ENCODE measurements around the gene SERPINA10. TPM values are rescaled to one million over a fixed set of nuclear protein-coding genes. Genes with fewer than 3 reads are reported as not detected.
"Not testable (repeated sequence)": the region's sequence is repeated elsewhere in the genome, so short reads cannot be mapped to it uniquely, and the experiment has no call there.

SERPINA10 gene
- polyA plus RNA-seq, 4 donors: 0.19 to 0.29 (median 0.25) TPM

GRCh38 chr14:94288610-94289465, 4.2 kb downstream of the SERPINA10 start:
- DNase-seq (ENCODE audit: low read depth in 4 of 4, low spot score in 3 of 4): no peak

DNA sequence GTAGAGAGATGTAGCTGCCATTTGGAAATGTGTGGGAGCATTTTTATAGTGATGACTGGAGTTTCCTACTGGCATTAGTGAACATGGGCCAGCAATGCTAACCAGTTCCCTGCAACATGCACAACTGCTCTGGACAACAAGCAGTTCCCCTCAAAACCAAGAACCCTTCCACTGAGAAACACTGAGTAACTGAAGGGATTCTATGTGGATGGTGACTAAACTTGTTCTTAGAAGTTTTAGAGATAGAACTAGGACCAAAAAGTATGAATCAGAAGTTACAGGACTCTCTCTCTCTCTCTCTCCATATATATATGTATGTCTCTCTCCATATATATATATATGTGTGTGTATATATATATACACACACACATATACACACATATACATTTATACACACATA, 7.9 kb downstream of the SERPINA10 start:
- no peak for DNase-seq (ENCODE audit: low read depth in 4 of 4, low spot score in 3 of 4)

DNA sequence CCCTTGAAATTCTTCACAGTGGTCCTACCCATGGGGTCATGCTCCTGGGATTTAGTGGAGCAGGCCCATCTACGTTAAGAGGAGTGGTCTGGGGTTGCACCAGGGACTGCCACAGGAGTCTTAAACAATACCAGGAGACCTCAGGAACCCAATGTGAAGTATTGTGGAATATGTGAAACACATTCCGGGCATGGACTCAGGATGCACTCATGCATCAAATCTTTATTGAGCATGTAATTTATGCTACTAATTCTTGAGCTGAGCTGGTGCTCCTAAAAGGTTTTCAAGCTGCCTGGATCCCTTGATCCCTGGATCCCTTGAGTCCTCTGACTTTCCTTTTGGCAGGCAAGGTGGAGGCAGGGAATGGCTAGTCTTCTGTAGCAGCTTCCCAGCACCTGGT, 8.8 kb downstream of the SERPINA10 start:
- no peak for DNase-seq (ENCODE audit: low read depth in 4 of 4, low spot score in 3 of 4)

DNA sequence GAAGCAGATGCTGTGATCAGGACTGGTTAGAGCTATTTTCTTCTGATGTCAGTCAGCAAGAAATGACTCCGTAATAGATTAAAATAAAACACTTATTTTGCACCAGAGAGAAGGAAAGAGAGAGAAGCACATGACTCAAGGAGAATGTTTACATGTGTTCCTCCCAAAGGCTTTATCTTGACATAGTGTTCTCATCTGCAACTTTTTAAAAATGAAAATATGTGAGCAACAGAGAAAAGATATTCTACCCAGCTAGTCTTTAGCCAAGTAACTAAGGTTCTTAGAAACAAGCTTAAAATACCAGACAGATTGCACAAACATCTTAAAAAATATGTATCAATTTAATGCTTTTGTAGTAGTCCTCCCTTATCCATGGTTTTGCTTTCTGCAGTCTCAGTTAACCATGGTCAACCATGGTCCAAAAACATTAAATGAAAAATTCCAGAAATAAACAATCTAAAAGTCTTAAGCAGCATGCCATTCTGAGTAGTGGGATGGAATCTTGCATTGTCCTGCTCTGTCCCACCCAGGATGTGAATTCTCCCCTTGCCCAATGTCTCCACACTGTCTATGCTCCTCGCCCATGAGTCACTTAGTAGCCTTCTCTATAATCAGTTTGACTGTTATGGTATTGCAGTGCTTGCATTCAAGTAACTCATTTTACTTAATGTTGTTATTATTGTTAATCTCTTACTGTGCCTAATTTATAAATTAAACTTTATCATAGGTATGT, 9.9 kb downstream of the SERPINA10 start:
- DNase-seq (ENCODE audit: low read depth in 4 of 4, low spot score in 3 of 4): no peak

GRCh38 chr14:94278731-94279130, 14.3 kb downstream of the SERPINA10 start:
- DNase-seq (ENCODE audit: low read depth in 4 of 4, low spot score in 3 of 4): no peak

GRCh38 chr14:94276898-94277561, 16.0 kb downstream of the SERPINA10 start:
- not testable (repeated sequence) for DNase-seq (ENCODE audit: low read depth in 4 of 4, low spot score in 3 of 4)

DNA sequence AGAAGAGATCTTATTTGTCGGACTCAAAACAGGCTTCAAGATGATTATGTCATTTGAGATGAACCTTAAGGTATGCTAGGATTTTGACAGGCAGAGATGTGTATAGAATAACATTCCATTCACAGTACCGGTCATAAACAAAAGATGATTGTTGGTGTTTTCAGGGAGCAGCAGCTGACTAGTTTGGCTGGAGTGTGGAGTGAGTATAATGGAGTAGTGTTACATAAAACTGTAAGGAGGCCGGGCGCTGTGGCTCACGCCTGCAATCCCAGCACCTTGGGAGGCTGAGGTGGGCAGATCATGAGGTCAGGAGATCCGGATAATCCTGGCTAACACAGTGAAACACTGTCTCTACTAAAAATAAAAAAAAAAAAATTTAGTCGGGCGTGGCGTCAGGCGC, 23.9 kb downstream of the SERPINA10 start:
- no peak for DNase-seq (ENCODE audit: low read depth in 4 of 4, low spot score in 3 of 4)

GRCh38 chr14:94268582-94268981, 24.5 kb downstream of the SERPINA10 start:
- DNase-seq (ENCODE audit: low read depth in 4 of 4, low spot score in 3 of 4): not testable (repeated sequence)

GRCh38 chr14:94267352-94267751, 25.7 kb downstream of the SERPINA10 start:
- DNase-seq (ENCODE audit: low read depth in 4 of 4, low spot score in 3 of 4): no peak

GRCh38 chr14:94264195-94264594, 28.9 kb downstream of the SERPINA10 start:
- not testable (repeated sequence) for DNase-seq (ENCODE audit: low read depth in 4 of 4, low spot score in 3 of 4)

- no peak for DNase-seq (ENCODE audit: low read depth in 4 of 4, low spot score in 3 of 4)
These were observed 48.9 kb downstream of the SERPINA10 start for GRCh38 chr14:94244182-94244581.

DNA sequence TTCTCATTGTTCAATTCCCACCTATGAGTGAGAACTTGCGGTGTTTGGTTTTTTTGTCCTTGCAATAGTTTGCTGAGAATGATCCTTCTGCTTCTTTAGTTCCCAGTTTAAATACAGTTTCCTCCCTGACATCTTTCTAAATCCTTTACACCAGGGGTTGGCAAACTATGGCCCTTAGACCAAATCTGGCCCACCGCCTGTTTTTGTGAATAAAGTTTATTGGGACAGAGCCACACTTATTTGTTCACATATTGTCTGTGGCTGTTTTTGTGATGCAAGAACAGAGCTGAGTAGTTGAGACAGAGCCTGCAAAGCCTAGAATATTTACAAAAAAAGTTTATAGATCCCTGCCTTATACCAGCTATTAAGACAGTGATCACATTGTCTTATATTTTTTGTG, 53.7 kb downstream of the SERPINA10 start:
- no peak for DNase-seq (ENCODE audit: low read depth in 4 of 4, low spot score in 3 of 4)

GRCh38 chr14:94237983-94238382, 55.1 kb downstream of the SERPINA10 start:
- no peak for DNase-seq (ENCODE audit: low read depth in 4 of 4, low spot score in 3 of 4)

DNA sequence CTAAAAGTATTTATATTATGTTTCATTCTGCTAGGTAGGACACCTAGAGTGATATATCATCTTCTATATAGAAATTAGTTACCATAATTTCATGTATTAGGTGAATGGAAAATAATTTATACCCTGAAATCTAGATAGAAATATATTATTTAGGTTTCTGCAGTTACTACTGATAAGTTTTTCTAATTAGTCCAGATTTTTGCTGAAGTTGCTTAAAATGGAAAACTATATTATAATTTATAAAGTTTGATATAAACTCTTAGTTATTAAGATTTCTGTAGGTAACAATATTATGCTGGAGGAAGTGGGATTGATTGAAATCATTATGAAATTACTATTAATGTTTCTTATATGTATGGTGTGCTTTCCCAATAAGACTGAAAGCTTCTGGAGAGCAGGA, 56.0 kb downstream of the SERPINA10 start:
- no peak for DNase-seq (ENCODE audit: low read depth in 4 of 4, low spot score in 3 of 4)

Other genes starting within 250 kb of the SERPINA10 start
- 100 to 1,000 TPM; 121 to 173 (median 163) TPM for gene DDX24, start 212.1 kb downstream of the SERPINA10 start, polyA plus RNA-seq (ENCODE audit: insufficient read length in 4 of 4)
- gene IFI27L1, start 212.0 kb downstream of the SERPINA10 start, polyA plus RNA-seq (ENCODE audit: insufficient read length in 4 of 4): 10 to 100 TPM; 21.7 to 36.1 (median 27.0) TPM
- gene IFI27, start 182.5 kb downstream of the SERPINA10 start, polyA plus RNA-seq (ENCODE audit: insufficient read length in 4 of 4): 10 to 100 TPM in 2 of 4 donors, 1 to 10 TPM in 2; 4.9 to 26.7 (median 8.2) TPM
- gene IFI27L2, start 163.7 kb downstream of the SERPINA10 start, polyA plus RNA-seq (ENCODE audit: insufficient read length in 4 of 4): 10 to 100 TPM; 22.2 to 36.9 (median 30.8) TPM
- gene PPP4R4, start 118.9 kb downstream of the SERPINA10 start, polyA plus RNA-seq (ENCODE audit: insufficient read length in 4 of 4): under 1 TPM; 0.12 to 0.29 (median 0.18) TPM
- 1 to 10 TPM; 1.4 to 7.3 (median 3.9) TPM for gene SERPINA6, start 30.1 kb upstream of the SERPINA10 start, polyA plus RNA-seq (ENCODE audit: insufficient read length in 4 of 4)
- gene SERPINA2, start 73.4 kb upstream of the SERPINA10 start, polyA plus RNA-seq (ENCODE audit: insufficient read length in 4 of 4): not detected
- gene SERPINA1, start 95.3 kb upstream of the SERPINA10 start, polyA plus RNA-seq (ENCODE audit: insufficient read length in 4 of 4): 100 to 1,000 TPM in 2 of 4 donors, 10 to 100 TPM in 2; 48.2 to 109 (median 93.4) TPM
- under 1 TPM in 1 of 4 donors, not detected in 3; 0.74 TPM for gene SERPINA11, start 159.5 kb upstream of the SERPINA10 start, polyA plus RNA-seq (ENCODE audit: insufficient read length in 4 of 4)
- gene SERPINA9, start 182.9 kb upstream of the SERPINA10 start, polyA plus RNA-seq (ENCODE audit: insufficient read length in 4 of 4): not detected
- under 1 TPM in 3 of 4 donors, not detected in 1; 0.33 to 0.37 (median 0.36) TPM for gene SERPINA12, start 216.2 kb upstream of the SERPINA10 start, polyA plus RNA-seq (ENCODE audit: insufficient read length in 4 of 4)